Measurements from ENCODE around the gene PYGB. TPM values are rescaled to one million over a fixed set of nuclear protein-coding genes. Genes with fewer than 3 reads are reported as not detected.
A peak's percentile ranks its signal among the peaks of the same experiment; 100 is the strongest.

Gene PYGB
- total RNA-seq, 1 experiment from 2014 or later = 216 TPM

DNA sequence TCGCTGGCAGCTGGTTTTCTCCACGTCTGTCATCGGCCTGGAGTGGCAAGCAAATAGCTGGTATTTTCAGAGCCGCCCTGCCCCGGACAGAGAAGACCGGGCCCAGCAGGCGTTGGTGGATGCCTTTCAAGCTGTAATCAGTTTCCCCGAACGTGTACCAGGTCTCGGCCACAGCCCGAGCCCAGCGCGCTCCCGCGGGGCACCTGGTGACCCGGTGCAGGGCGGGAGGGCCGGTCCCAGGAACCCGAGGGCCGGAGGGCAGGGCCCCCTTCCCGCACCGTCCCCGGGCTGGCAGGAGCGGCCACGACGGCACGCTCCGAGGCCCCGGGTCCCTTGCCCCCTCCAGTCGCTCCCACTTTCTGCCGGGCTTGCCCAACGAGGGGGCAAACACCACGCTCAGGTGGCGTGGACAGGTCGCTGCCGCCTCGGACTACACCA lies 348 bp upstream of the PYGB start:
- Histone ChIP-seq H3K9me2 (replicated peaks; ENCODE audit: low read length) (no peaks in the 10 kb centered on the region), H3K4me3 (ENCODE audit: low read length) (peak overlapping the region; percentile 92), H3K27ac (ENCODE audit: low read length) (peak overlapping the region; percentile 49), H3K4me2 (ENCODE audit: low read length) (peak overlapping the region; percentile 85), H3K27me3 (ENCODE audit: low read length) (no peaks in the 10 kb centered on the region), H2AFZ (ENCODE audit: low read length) (peak overlapping the region; percentile 45), H4K20me1 (ENCODE audit: low read length) (peaks cover 39% of the 10 kb centered on the region), H3K36me3 (ENCODE audit: low read depth, low read length) (peaks cover 16% of the 10 kb centered on the region), H3K4me1 (ENCODE audit: insufficient read depth, low read length) (peaks cover 44% of the 10 kb centered on the region), H3F3A (ENCODE audit: low read length, unreplicated experiment) (no peaks in the 10 kb centered on the region), H3K79me2 (ENCODE audit: low read length) (peaks cover 56% of the 10 kb centered on the region), H3K9ac (ENCODE audit: low read length) (peak overlapping the region; percentile 75), H3K9me3 (ENCODE audit: low read length) (peaks cover 6% of the 10 kb centered on the region; the same call in 1 of the 2 replicates)
- ChIA-PET POLR2A (ENCODE audit: unreplicated experiment) (interaction anchor here (0.5 to 3.1 kb wide), 9 partner anchors 11 to 99 kb away, joined by 3 to 32 read pairs (median 4); partner anchors contain the start of gene ENTPD6), CTCF (interaction anchor here (0.9 to 2.6 kb wide), 5 partner anchors 12 to 254 kb away, joined by 5 to 32 read pairs (median 6); no protein-coding TSS in a partner anchor)
- TF ChIP-seq EZH2 (IDR thresholded peaks at IDR 0.05; ENCODE audit: low read length, unreplicated experiment) = no peak
- no TSS peak for BruUV-seq (replicated peaks)
- DNase-seq (peak; percentile 52), ATAC-seq (peak; percentile 37)
- intact Hi-C loops (cut with micrococcal nuclease) = loop anchor here (1.0 to 10.0 kb wide), 5 partner anchors 9 to 113 kb away; no protein-coding TSS in a partner anchor

GRCh38 chr20:25248786-25249172 lies 894 bp downstream of the PYGB start:
- DNase-seq (no peak), ATAC-seq (no peak)
- BruUV-seq (replicated peaks) = no TSS peak
- Histone ChIP-seq H3K4me2 (ENCODE audit: low read length) (peak overlapping the region; percentile 95), H3K9ac (ENCODE audit: low read length) (peak overlapping the region; percentile 75), H3K4me3 (ENCODE audit: low read length) (peak overlapping the region; percentile 92), H3K27me3 (ENCODE audit: low read length) (no peaks in the 10 kb centered on the region), H3K27ac (ENCODE audit: low read length) (peak overlapping the region; percentile 72), H3K36me3 (ENCODE audit: low read depth, low read length) (peaks cover 25% of the 10 kb centered on the region), H3F3A (ENCODE audit: low read length, unreplicated experiment) (no peaks in the 10 kb centered on the region), H3K79me2 (ENCODE audit: low read length) (peaks cover 69% of the 10 kb centered on the region), H2AFZ (ENCODE audit: low read length) (no peak overlapping the region), H3K9me2 (replicated peaks; ENCODE audit: low read length) (no peaks in the 10 kb centered on the region), H3K4me1 (ENCODE audit: insufficient read depth, low read length) (peaks cover 51% of the 10 kb centered on the region), H4K20me1 (ENCODE audit: low read length) (peaks cover 45% of the 10 kb centered on the region), H3K9me3 (ENCODE audit: low read length) (peaks cover 1% of the 10 kb centered on the region; the same call in 1 of the 2 replicates)
- POLR2A ChIA-PET (ENCODE audit: unreplicated experiment) = interaction anchor here (2.2 kb wide), 1 partner anchor 25 kb away, joined by 32 read pairs; no protein-coding TSS in a partner anchor
- CTCF ChIA-PET = interaction anchor here (0.7 kb wide), 1 partner anchor 253 kb away, joined by 3 read pairs; no protein-coding TSS in a partner anchor
- intact Hi-C loops (cut with micrococcal nuclease) = loop anchor here (10.0 kb wide), 1 partner anchor 114 kb away; no protein-coding TSS in a partner anchor
- TF ChIP-seq CTCF (conservative IDR thresholded peaks at IDR 0.05; ENCODE audit: low read depth, low read length) (no peak), EZH2 (IDR thresholded peaks at IDR 0.05; ENCODE audit: low read length, unreplicated experiment) (no peak), EZH2phosphoT487 (IDR thresholded peaks at IDR 0.05; ENCODE audit: borderline replicate concordance, low read length) (no peak)

GRCh38 chr20:25249198-25249931 lies 1.5 kb downstream of the PYGB start:
- no peak for ATAC-seq
- H2AFZ ChIP-seq (ENCODE audit: low read length) = no peak overlapping the region
- H3K9me3 ChIP-seq (ENCODE audit: low read length) = no peaks in the 10 kb centered on the region
- ChIA-PET POLR2A (ENCODE audit: unreplicated experiment) (interaction anchor here (0.7 kb wide), 1 partner anchor 17 kb away, joined by 4 read pairs; no protein-coding TSS in a partner anchor), CTCF (interaction anchor here (0.7 kb wide), 1 partner anchor 254 kb away, joined by 3 read pairs; no protein-coding TSS in a partner anchor)
- H3K4me1 ChIP-seq (ENCODE audit: insufficient read depth, low read length) = peaks cover 52% of the 10 kb centered on the region
- peak overlapping the region; percentile 72 for H3K27ac ChIP-seq (ENCODE audit: low read length)
- no peaks in the 10 kb centered on the region for H3K27me3 ChIP-seq (ENCODE audit: low read length)
- BruUV-seq (replicated peaks) = TSS peak; percentile 39
- intact Hi-C loops (cut with micrococcal nuclease) = loop anchor here (10.0 kb wide), 1 partner anchor 115 kb away; no protein-coding TSS in a partner anchor
- DNase-seq = peak; percentile 50
- peak overlapping the region; percentile 92 for H3K4me3 ChIP-seq (ENCODE audit: low read length)
- TF ChIP-seq EZH2phosphoT487 (IDR thresholded peaks at IDR 0.05; ENCODE audit: borderline replicate concordance, low read length) = no peak
- no peak for TF ChIP-seq EZH2 (IDR thresholded peaks at IDR 0.05; ENCODE audit: low read length, unreplicated experiment)
- no peak for TF ChIP-seq CTCF (conservative IDR thresholded peaks at IDR 0.05; ENCODE audit: low read depth, low read length)
- H4K20me1 ChIP-seq (ENCODE audit: low read length) = peaks cover 47% of the 10 kb centered on the region
- H3K9me2 ChIP-seq (replicated peaks; ENCODE audit: low read length) = no peaks in the 10 kb centered on the region
- peaks cover 25% of the 10 kb centered on the region for H3K36me3 ChIP-seq (ENCODE audit: low read depth, low read length)
- H3K4me2 ChIP-seq (ENCODE audit: low read length) = peak overlapping the region; percentile 95
- H3F3A ChIP-seq (ENCODE audit: low read length, unreplicated experiment) = no peaks in the 10 kb centered on the region
- peak overlapping the region; percentile 75 for H3K9ac ChIP-seq (ENCODE audit: low read length)
- peaks cover 74% of the 10 kb centered on the region for H3K79me2 ChIP-seq (ENCODE audit: low read length)

All from PC-3 (cell line).